Measurements from ENCODE around the gene C3orf20.

Gene C3orf20

DNA sequence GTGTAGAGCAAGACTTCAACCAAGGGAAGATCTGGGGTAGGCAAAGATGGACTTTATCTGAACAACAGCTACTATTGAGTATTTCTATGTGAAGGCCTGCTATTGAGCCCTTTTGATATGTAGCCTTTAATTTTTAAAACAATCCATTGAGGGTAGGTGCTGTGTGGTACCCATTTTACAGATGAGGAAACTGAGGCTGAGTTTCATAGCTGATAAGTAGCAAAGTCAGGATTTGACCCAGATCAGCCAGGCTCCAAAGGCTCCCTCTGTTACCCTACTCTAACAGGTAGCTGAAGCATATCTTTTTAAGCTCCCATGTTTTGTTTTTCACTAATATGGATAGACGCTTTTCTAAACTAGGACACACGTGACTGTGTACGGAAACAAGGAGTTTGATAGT, 141.4 kb downstream of the C3orf20 start:
- TF ChIP-seq TCF12 (IDR thresholded peaks at IDR 0.05; ENCODE audit: low read depth) (no peak), EP300 (IDR thresholded peaks at IDR 0.05; ENCODE audit: borderline replicate concordance) (no peak), YY1 (IDR thresholded peaks at IDR 0.05; ENCODE audit: low read depth) (no peak), TAF1 (IDR thresholded peaks at IDR 0.05; ENCODE audit: low read depth) (no peak), RAD21 (IDR thresholded peaks at IDR 0.05; ENCODE audit: low read depth) (no peak), FOXM1 (IDR thresholded peaks at IDR 0.05; ENCODE audit: borderline replicate concordance, low read depth) (no peak)
- TF ChIP-seq, protein P1, sequence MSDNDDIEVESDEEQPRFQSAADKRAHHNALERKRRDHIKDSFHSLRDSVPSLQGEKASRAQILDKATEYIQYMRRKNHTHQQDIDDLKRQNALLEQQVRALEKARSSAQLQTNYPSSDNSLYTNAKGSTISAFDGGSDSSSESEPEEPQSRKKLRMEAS (IDR thresholded peaks at IDR 0.05) = no peak
- TF ChIP-seq, protein P2, sequence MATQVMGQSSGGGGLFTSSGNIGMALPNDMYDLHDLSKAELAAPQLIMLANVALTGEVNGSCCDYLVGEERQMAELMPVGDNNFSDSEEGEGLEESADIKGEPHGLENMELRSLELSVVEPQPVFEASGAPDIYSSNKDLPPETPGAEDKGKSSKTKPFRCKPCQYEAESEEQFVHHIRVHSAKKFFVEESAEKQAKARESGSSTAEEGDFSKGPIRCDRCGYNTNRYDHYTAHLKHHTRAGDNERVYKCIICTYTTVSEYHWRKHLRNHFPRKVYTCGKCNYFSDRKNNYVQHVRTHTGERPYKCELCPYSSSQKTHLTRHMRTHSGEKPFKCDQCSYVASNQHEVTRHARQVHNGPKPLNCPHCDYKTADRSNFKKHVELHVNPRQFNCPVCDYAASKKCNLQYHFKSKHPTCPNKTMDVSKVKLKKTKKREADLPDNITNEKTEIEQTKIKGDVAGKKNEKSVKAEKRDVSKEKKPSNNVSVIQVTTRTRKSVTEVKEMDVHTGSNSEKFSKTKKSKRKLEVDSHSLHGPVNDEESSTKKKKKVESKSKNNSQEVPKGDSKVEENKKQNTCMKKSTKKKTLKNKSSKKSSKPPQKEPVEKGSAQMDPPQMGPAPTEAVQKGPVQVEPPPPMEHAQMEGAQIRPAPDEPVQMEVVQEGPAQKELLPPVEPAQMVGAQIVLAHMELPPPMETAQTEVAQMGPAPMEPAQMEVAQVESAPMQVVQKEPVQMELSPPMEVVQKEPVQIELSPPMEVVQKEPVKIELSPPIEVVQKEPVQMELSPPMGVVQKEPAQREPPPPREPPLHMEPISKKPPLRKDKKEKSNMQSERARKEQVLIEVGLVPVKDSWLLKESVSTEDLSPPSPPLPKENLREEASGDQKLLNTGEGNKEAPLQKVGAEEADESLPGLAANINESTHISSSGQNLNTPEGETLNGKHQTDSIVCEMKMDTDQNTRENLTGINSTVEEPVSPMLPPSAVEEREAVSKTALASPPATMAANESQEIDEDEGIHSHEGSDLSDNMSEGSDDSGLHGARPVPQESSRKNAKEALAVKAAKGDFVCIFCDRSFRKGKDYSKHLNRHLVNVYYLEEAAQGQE (IDR thresholded peaks at IDR 0.05; ENCODE audit: low read depth) = no peak

DNA sequence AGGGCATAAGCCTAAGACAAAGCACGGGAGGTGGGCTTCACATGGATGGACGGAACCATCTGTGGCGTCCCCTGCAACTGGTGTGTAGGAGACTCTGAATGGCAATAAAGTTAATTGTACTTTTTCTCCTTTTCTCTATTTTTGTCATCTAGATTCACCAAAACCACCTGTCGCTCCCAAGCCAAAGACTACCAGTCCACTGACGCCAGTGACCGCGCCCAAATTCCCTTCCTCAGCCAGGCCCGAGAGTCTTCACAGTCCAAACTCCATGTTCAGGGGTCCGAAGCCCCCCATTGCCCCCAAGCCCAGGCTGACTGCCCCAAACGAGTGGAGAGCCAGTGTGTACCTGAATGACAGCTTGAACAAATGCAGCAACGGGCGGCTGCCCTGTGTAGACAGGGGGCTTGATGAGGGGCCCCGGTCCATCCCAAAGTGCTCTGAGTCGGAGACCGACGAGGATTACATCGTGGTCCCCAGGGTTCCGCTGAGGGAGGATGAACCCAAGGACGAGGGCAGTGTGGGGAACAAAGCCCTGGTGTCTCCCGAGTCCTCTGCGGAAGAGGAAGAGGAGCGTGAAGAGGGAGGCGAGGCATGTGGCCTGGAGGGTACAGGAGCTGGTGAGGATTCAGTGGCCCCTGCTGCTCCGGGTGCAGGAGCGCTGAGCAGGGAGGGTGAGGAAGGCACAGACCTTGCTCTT, 144.0 kb downstream of the C3orf20 start, which contains the start of gene FGD5:
TSS of gene FGD5 (plus strand) at position 159 of the 697 bp plus-strand sequence. CDS start at position 269, 110 bp downstream.
- TF ChIP-seq ZBTB7A (IDR thresholded peaks at IDR 0.05; ENCODE audit: low read depth) = no peak
- no peak for TF ChIP-seq TAF1 (IDR thresholded peaks at IDR 0.05; ENCODE audit: low read depth)

DNA sequence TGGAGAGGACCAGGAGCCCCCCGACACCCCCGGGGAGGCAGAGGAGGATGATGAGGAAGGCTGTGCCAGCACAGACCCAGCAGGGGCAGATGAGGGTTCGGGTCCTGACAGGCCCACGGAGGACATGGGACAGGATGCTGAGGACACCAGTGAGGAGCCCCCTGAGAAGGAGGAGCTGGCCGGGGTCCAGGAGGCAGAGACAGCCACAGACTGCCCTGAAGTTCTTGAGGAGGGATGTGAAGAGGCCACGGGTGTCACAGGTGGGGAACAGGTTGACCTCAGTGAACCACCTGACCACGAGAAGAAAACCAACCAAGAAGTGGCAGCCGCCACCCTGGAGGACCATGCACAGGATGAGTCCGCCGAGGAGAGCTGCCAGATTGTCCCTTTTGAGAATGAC, 144.7 kb downstream of the C3orf20 start:
- TF ChIP-seq TAF1 (IDR thresholded peaks at IDR 0.05; ENCODE audit: low read depth) (no peak), RAD21 (IDR thresholded peaks at IDR 0.05; ENCODE audit: low read depth) (no peak), EGR1 (IDR thresholded peaks at IDR 0.05) (no peak), FOXM1 (IDR thresholded peaks at IDR 0.05; ENCODE audit: borderline replicate concordance, low read depth) (no peak), CEBPB (IDR thresholded peaks at IDR 0.05) (no peak), CREB1 (IDR thresholded peaks at IDR 0.05; ENCODE audit: low read depth) (no peak), YY1 (IDR thresholded peaks at IDR 0.05; ENCODE audit: low read depth) (no peak), NFIC (IDR thresholded peaks at IDR 0.05) (no peak)
- TF ChIP-seq, protein P1 (IDR thresholded peaks at IDR 0.05) = no peak
- TF ChIP-seq, protein P3, sequence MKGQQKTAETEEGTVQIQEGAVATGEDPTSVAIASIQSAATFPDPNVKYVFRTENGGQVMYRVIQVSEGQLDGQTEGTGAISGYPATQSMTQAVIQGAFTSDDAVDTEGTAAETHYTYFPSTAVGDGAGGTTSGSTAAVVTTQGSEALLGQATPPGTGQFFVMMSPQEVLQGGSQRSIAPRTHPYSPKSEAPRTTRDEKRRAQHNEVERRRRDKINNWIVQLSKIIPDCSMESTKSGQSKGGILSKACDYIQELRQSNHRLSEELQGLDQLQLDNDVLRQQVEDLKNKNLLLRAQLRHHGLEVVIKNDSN (IDR thresholded peaks at IDR 0.05) = no peak

DNA sequence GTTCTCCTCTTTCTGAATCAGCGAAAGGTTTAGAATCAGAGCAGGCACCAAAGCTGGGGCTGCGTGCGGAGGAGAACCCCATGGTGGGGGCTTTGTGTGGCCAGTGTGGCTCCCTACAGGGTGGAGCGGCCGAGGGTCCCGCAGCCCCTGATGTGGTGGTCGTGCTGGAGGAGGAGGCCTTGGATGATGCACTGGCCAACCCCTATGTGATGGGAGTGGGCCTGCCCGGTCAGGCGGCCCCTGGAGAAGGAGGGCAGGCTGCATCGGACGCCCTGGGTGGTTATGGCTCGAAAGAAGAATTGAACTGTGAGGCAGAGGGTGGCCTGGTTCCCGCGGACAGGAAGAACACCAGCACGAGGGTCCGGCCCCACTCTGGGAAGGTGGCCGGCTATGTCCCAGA, 145.2 kb downstream of the C3orf20 start:
- TF ChIP-seq CEBPB (IDR thresholded peaks at IDR 0.05) = no peak
- TF ChIP-seq, protein P3 (IDR thresholded peaks at IDR 0.05) = no peak
- TF ChIP-seq RAD21 (IDR thresholded peaks at IDR 0.05; ENCODE audit: low read depth) = no peak
- TF ChIP-seq TCF12 (IDR thresholded peaks at IDR 0.05; ENCODE audit: low read depth) = no peak
- no peak for TF ChIP-seq YY1 (IDR thresholded peaks at IDR 0.05; ENCODE audit: low read depth)
- no peak for TF ChIP-seq TAF1 (IDR thresholded peaks at IDR 0.05; ENCODE audit: low read depth)
- no peak for TF ChIP-seq EGR1 (IDR thresholded peaks at IDR 0.05)
- TF ChIP-seq, protein P1 (IDR thresholded peaks at IDR 0.05) = no peak
- TF ChIP-seq ZBTB7A (IDR thresholded peaks at IDR 0.05; ENCODE audit: low read depth) = no peak
- TF ChIP-seq, protein P2 (IDR thresholded peaks at IDR 0.05; ENCODE audit: low read depth) = no peak
- TF ChIP-seq FOXM1 (IDR thresholded peaks at IDR 0.05; ENCODE audit: borderline replicate concordance, low read depth) = no peak
- TF ChIP-seq NFIC (IDR thresholded peaks at IDR 0.05) = no peak
- TF ChIP-seq CREB1 (IDR thresholded peaks at IDR 0.05; ENCODE audit: low read depth) = no peak
- TF ChIP-seq TEAD4 (IDR thresholded peaks at IDR 0.05) = no peak
- no peak for TF ChIP-seq EP300 (IDR thresholded peaks at IDR 0.05; ENCODE audit: borderline replicate concordance)

DNA sequence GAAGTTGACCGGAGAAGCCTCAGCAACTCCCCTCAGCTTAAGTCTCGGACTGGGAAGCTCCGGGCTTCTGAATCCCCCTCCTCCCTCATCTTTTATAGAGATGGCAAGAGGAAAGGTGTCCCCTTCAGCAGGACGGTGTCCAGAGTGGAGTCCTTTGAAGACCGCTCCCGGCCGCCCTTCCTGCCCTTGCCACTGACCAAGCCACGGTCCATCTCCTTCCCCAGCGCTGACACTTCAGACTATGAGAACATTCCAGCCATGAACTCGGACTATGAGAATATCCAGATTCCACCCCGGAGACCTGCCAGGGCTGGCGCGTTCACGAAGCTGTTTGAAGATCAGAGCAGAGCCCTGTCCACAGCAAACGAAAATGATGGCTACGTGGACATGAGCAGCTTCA, 146.2 kb downstream of the C3orf20 start:
- TF ChIP-seq, protein P2 (IDR thresholded peaks at IDR 0.05; ENCODE audit: low read depth) = no peak
- TF ChIP-seq CEBPB (IDR thresholded peaks at IDR 0.05) (no peak), YY1 (IDR thresholded peaks at IDR 0.05; ENCODE audit: low read depth) (no peak)

Data from Ishikawa (cell line).